Activated CD4-positive, alpha-beta T cell treated with anti-CD3 and anti-CD28 coated beads, Interleukin-2, Interleukin-4, amounts not matched to agents 100 ng/mL and 50 ng/mL, durations not matched to agents 16 hours and 8 hours (primary cell): ENCODE data around the gene CEP135.
A peak's percentile ranks its signal among the peaks of the same experiment; 100 is the strongest.
"Not testable (repeated sequence)": the region's sequence is repeated elsewhere in the genome, so short reads cannot be mapped to it uniquely, and the experiment has no call there.

Experiments
- DNase-seq: peaks from one replicate; pipeline ENCODE4 v3.0.0-alpha.2; 2020; ENCODE audit warnings: low spot score

The CEP135 gene

GRCh38 chr4:55947254-55947882, 1.4 kb upstream of the CEP135 start:
- DNase-seq: peak; percentile 11

GRCh38 chr4:55947912-55948725, 626 bp upstream of the CEP135 start:
- DNase-seq: peak; percentile 64

GRCh38 chr4:55949482-55949802, 697 bp downstream of the CEP135 start:
- no peak for DNase-seq

- no peak for DNase-seq
These were observed 2.6 kb downstream of the CEP135 start for GRCh38 chr4:55951191-55951922.

- no peak for DNase-seq
These were observed 7.0 kb downstream of the CEP135 start for GRCh38 chr4:55955710-55956109.

GRCh38 chr4:55959655-55960054, 10.9 kb downstream of the CEP135 start:
- DNase-seq: no peak

GRCh38 chr4:55964046-55964445, 15.3 kb downstream of the CEP135 start:
- no peak for DNase-seq

- no peak for DNase-seq
These were observed 16.8 kb downstream of the CEP135 start for GRCh38 chr4:55965585-55965984.

GRCh38 chr4:55966324-55966723, 17.6 kb downstream of the CEP135 start:
- not testable (repeated sequence) for DNase-seq

GRCh38 chr4:55967376-55967775, 18.6 kb downstream of the CEP135 start:
- no peak for DNase-seq

GRCh38 chr4:55973650-55974049, 24.9 kb downstream of the CEP135 start:
- DNase-seq: no peak

GRCh38 chr4:55977811-55978210, 29.1 kb downstream of the CEP135 start:
- DNase-seq: no peak

GRCh38 chr4:55979562-55979961, 30.8 kb downstream of the CEP135 start:
- no peak for DNase-seq

- no peak for DNase-seq
These were observed 32.0 kb downstream of the CEP135 start for GRCh38 chr4:55980725-55981124.

GRCh38 chr4:55982976-55983375, 34.2 kb downstream of the CEP135 start:
- no peak for DNase-seq

- DNase-seq: no peak
These were observed 41.0 kb downstream of the CEP135 start for GRCh38 chr4:55989766-55990165.

GRCh38 chr4:55993994-55994663, 45.4 kb downstream of the CEP135 start:
- DNase-seq: peak; percentile 73

- DNase-seq: no peak
These were observed 47.9 kb downstream of the CEP135 start for GRCh38 chr4:55996646-55997045.

GRCh38 chr4:56003606-56004005, 54.9 kb downstream of the CEP135 start:
- no peak for DNase-seq

GRCh38 chr4:56004235-56004634, 55.5 kb downstream of the CEP135 start:
- no peak for DNase-seq

GRCh38 chr4:56007154-56007553, 58.4 kb downstream of the CEP135 start:
- no peak for DNase-seq

GRCh38 chr4:56008206-56008605, 59.5 kb downstream of the CEP135 start:
- peak; percentile 7 for DNase-seq

GRCh38 chr4:56026596-56026995, 77.9 kb downstream of the CEP135 start:
- no peak for DNase-seq
